ENCODE results near the gene HCK.

Gene HCK

DNA sequence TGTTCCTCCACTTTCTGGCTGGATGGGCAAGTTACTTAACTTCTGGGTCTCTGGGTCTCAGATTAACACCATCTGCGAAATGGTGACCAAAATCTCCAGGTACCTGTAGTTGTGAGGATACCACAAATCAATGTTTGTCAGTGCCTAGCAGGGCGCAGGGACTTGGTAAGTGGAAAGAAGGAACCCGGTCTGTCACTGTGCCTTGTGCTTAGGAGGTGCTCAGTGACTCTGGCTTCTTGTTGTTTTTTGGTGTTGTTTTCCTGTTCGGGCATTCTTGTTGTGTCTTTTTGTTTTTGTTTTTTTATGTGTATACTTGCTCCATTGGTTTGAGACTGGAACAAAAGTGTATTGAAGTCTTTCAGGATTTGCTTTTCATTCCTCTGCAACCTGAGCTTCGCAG, 75.3 kb downstream of the HCK start:
- DNase-seq (ENCODE audit: low read depth), result no peak
- H3K4me3 ChIP-seq (ENCODE audit: low read length), result no peak overlapping the region
- TF ChIP-seq, protein P1, sequence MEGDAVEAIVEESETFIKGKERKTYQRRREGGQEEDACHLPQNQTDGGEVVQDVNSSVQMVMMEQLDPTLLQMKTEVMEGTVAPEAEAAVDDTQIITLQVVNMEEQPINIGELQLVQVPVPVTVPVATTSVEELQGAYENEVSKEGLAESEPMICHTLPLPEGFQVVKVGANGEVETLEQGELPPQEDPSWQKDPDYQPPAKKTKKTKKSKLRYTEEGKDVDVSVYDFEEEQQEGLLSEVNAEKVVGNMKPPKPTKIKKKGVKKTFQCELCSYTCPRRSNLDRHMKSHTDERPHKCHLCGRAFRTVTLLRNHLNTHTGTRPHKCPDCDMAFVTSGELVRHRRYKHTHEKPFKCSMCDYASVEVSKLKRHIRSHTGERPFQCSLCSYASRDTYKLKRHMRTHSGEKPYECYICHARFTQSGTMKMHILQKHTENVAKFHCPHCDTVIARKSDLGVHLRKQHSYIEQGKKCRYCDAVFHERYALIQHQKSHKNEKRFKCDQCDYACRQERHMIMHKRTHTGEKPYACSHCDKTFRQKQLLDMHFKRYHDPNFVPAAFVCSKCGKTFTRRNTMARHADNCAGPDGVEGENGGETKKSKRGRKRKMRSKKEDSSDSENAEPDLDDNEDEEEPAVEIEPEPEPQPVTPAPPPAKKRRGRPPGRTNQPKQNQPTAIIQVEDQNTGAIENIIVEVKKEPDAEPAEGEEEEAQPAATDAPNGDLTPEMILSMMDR (conservative IDR thresholded peaks at IDR 0.05; ENCODE audit: low read depth, low read length), result no peak

DNA sequence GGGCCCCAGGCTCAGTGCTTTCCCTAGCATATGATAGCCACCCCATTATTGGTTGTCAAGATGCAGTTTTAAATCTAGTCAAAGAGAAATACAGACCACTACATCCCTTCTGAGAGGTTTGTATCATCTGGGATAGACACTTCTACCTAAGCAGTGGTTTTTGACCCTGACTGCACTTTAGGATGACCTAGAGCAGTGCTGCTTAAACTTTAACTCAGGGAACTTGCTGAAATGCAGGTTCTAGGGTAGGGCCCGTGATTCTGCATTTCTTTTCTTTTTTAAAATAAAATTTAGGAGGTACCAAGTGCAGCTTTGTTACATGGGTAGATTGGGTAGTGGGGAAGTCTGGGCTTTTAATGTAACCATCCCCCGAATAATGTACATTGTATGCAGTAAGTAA, 76.1 kb downstream of the HCK start:
- DNase-seq (ENCODE audit: low read depth), result no peak
- TF ChIP-seq, protein P1 (conservative IDR thresholded peaks at IDR 0.05; ENCODE audit: low read depth, low read length), result no peak
- H3K4me3 ChIP-seq (ENCODE audit: low read length), result no peak overlapping the region

DNA sequence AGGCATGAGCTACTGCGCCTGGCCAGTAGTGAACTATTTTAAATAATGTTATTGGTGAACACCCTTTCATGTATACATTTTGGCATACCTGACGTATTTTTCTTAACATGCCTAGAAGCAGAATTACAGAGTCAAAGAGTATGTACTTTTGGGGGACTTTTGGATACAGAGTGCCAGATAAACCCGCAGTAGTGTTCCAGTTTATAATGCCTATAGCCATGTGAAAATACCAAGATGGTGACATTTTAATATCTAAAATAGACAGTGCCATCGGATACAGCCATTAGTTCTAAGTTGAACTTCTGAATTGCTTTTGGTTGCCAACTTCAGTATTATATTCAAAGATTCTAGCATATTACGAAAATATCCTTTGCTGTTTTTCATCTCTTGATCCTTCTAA, 77.8 kb downstream of the HCK start:
- TF ChIP-seq, protein P1 (conservative IDR thresholded peaks at IDR 0.05; ENCODE audit: low read depth, low read length), result no peak
- no peak overlapping the region for H3K4me3 ChIP-seq (ENCODE audit: low read length)
- DNase-seq (ENCODE audit: low read depth), result no peak

DNA sequence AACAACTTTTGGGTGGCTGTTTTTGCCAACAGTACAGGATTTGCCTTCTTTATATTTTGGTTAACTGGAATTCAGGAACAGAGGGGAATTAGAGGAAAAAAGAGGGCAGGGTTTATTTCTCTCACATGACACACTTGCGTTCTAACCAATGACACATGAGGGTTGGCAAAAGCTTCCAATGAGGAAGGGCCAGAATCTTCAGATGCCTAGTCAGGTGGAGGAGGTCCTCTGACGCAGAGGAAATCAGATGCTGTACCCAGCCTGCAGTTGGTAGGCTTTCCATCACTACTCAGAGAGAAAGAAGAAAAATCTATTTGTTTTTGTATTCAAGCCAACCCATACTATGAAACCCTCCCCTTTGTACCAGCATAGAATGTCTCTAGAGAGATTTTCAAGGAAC, 78.3 kb downstream of the HCK start:
- DNase-seq (ENCODE audit: low read depth), result no peak
- TF ChIP-seq, protein P1 (conservative IDR thresholded peaks at IDR 0.05; ENCODE audit: low read depth, low read length), result no peak
- no peak overlapping the region for H3K4me3 ChIP-seq (ENCODE audit: low read length)

DNA sequence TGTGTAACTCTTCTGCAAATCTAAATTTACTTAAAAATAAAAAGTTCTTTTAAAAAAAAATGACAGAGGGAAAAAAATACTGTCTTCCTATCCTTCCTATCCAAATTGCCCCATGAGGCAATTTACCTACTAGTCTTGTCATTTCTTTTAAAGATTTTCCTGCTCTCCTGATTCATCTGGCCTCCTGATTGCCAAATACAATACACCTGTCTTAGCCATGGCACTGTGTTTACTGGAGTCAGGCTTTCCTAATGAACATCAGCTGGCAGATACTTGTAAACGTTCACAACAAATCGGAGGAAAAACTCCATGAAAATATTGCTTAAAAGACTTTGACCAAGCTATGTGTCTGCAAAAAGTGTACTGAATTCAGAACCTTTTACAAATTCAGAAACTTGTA, 78.9 kb downstream of the HCK start:
- TF ChIP-seq, protein P1 (conservative IDR thresholded peaks at IDR 0.05; ENCODE audit: low read depth, low read length), result no peak
- H3K4me3 ChIP-seq (ENCODE audit: low read length), result no peak overlapping the region
- no peak for DNase-seq (ENCODE audit: low read depth)

DNA sequence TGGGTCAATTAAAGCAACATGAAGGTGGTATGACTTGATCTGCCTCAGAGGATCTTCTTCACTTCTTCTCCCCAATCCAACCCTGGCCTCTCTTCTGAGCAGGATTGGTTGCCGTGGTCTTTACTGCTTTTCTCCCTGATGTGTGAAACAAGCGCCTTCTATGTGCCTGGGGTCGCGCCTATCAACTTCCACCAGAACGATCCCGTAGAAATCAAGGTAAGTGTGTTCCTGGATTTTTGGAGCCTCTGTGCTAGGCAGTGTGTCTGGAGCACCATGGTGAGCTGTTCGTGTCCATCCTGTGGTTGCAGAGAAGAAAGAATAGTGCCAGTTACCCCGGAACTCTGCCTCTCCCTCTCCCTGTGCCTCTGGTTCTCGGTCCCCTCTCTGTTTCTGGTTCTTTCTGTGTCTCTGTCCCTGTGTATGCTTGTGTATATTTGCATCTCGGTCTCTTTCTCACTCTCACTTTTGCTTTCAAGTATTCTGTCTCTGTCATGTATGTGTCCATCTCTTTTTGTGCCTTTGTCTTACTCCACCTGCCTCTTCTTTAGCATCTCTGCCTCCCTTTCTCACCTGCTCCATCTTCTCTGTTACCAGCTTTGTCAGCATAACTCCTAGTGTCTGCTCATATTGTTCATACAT, 81.0 kb downstream of the HCK start:
- TF ChIP-seq, protein P1 (conservative IDR thresholded peaks at IDR 0.05; ENCODE audit: low read depth, low read length), result no peak
- no peak overlapping the region for H3K4me3 ChIP-seq (ENCODE audit: low read length)
- DNase-seq (ENCODE audit: low read depth), result no peak

DNA sequence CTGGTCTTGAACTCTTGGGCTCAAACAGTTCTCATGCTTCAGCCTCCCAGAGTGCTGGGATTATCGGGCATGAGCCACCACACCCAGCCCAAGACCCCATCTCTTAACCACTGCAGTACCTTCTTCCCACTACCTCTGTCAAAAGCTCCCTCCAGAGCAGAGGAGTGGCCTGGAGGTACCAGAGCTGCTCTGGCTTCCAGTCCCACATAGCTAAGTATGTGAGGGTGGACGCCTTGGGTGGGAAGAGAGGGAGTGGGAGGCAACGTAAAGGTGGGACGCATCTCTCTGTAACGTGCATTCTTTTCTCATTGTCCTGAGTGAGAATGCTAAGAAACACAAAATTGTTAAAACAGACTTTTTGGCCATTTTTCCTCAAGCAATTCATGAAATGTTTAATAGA, 82.0 kb downstream of the HCK start:
- H3K4me3 ChIP-seq (ENCODE audit: low read length), result no peak overlapping the region
- no peak for DNase-seq (ENCODE audit: low read depth)
- TF ChIP-seq, protein P1 (conservative IDR thresholded peaks at IDR 0.05; ENCODE audit: low read depth, low read length), result no peak

Measured in retinal pigment epithelial cell (primary cell).